HG02970 (cell line): ENCODE data around the gene NCAPG2.

Experiments used
- ATAC-seq: cut with Tn5 transposase; IDR thresholded peaks from one replicate; pipeline ENCODE4 v1.9.1; 2021; ENCODE audit warnings: mild to moderate bottlenecking, moderate library complexity, moderate number of reproducible peaks; ENCODE audit not compliant: unreplicated experiment, low FRiP score

The NCAPG2 gene

DNA sequence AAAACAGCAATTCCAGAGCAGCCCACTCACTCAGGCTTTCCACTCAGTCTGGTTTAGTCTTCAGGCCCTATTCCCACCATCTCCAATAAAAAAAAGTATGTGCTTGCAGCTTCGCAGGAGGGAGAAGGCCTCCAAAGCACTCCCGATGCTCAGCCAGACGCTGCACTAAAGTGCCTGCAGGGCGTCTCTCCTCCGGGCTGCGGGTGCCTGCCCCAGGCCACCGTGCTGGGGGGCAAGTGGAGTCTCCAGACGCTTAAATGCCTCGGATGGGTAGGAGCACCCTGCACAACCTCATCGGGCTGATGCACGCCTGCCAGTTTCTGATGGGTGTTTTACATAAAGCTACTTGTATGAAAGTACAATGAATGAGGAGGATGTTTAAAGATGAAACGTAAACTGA is 31.3 kb upstream of the NCAPG2 start:
- ATAC-seq = no peak

DNA sequence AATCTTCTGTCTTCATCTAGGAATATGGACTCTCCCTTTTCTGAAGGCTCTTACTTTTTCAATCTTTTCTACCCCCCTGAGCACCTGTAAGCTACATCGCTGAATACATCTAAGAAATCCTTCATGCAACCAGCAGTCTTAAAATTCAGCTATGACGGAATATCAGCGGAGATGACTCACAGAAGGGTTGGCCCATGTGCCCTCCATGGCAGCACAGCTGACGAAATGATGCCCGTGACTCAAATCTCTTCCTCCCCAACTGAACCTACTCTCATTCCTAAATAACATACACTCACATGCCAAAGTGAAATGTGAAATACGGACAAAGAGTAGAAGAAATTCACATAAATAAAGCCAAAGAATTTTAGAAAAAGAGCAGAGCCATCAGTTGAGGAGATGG is 30.3 kb upstream of the NCAPG2 start:
- ATAC-seq = no peak

DNA sequence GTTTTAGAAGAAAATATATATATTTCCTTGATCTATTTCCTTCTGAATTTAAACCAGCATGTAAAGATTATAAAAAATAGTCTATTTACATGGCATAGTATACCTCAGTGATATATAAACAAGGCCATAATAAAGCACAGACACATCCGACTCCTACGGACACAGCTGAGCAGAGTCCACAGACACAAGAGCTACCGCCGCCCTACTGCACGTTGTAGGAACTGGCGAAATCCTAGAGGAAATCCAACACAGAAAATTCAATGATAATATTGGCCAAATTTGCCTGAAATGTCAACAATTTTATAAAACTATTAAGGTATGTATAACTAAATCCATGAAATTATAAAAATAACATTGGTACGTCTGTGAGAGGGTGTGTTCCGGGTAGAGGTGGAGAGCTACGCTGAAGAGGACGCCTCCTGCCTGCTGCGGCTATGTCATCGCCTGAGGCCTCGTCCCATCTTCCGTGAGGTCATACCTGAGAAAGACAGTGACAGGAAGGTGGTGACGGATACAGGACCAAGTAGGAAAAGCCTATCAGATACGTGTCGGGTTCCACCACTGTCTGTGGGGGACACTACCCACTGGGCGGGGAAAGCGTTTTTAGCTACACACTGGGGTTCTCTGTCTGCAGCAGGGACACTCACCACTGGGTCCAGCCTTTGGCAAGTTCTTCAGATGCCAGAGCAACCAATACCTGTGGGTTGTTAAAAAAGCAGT is 29.3 kb upstream of the NCAPG2 start:
- ATAC-seq = no peak

DNA sequence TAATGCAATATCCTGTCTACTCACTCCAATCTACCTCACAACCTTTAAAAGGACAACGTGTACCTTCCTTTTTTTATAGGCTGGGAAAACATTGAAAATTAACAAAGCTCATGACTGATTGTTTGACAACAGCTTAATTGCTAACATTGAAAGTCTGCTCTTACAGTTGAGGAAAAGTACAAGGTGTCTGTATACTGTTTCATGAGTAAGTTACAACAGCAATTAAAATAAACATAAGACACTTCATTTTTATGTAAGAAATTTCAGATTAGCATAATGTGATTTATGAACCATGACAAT is 28.6 kb upstream of the NCAPG2 start:
- no peak for ATAC-seq

DNA sequence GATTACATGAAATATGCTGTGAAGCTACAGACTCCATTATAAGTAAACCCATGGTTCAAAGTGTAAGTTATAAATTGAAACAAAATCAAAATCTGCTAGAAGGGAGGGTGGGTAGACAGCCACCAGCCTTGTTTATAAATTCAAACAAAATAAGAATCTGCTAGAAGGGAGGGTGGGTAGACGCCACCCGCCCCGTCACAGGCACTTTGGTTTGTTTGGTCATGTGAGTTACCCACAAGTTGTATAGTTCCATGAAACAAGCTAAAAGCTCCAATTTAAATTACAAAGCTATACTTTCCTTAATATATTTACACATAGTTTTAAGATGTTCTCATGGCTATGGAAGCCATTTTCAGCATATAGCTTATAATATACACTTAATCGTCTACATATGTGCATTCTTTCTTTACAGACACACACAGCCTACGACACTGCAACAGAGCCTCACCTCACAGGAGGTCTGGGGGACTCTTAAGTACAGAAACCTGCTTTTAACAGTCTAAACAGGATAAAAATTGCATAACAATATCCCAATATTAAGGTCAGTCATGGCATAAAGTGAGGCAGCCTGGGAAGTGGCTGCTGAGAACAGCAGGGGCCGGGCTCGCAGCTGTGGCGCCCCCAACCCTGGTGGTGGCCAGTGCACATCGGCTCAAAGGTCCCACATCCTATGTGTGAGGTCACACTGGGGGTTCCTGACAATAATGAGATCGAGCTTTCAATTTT is 28.1 kb upstream of the NCAPG2 start:
- no peak for ATAC-seq

DNA sequence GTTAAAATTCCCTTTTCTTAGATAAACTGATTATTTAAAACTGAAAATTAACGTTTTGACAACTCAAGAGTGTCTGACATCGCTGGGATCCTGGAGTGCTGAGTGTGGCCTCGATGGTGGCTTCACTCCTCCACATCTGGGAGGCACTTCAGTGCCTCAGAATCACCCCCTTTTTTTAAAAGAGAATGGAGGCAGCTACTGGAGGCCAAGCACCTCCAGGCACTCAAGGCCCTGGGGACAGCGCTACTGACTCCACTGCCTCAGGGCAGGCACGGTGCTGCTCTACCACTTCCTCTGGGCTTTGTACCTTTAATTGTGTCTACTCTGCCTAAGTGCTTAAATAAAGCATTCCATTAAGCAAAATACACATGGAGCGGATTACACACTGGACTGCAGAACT is 27.2 kb upstream of the NCAPG2 start:
- ATAC-seq = no peak

DNA sequence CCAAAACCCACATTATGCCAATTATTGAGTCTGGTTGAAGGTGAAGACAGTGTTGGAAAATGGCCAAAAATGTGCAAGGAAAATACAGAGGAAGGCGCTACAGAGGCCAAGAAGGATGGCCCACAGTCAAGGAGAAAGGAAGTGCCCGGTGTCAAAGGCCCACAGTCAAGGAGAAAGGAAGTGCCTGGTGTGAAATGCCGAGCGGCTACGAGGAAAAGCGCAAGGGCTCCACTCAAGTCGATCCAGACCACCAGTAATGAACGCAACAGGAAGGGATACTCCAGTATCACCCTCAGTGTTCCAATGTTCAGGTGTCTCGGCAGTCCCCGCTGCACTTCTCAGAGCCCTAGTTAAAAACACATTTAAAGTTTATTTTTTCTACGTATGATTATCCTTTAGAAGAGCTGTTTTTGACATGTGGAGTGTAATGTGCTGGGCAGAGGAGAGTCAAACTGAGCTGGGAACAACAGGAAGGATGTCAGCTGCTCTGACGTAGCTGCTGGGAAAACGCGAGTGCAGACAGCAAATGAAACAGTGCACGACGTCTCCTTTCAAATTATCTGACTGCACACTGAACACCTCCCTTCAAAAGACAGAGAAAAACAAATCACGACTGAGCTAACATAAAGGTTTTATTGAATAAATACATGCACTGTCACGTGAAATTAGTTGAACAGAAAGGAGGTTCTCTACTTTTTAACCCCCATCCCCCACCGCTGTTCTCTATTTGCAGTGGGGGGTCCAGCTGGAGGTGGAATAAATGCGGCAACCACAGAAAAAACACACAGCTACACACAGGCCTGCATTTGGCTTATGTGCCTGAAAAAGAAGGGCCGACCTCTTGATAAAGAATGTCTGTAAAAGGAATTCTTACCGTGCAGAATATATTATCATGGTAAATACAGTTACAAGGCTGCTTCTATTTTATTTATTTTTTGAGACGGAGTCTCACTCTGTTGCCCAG is 26.1 kb upstream of the NCAPG2 start:
- ATAC-seq = no peak

DNA sequence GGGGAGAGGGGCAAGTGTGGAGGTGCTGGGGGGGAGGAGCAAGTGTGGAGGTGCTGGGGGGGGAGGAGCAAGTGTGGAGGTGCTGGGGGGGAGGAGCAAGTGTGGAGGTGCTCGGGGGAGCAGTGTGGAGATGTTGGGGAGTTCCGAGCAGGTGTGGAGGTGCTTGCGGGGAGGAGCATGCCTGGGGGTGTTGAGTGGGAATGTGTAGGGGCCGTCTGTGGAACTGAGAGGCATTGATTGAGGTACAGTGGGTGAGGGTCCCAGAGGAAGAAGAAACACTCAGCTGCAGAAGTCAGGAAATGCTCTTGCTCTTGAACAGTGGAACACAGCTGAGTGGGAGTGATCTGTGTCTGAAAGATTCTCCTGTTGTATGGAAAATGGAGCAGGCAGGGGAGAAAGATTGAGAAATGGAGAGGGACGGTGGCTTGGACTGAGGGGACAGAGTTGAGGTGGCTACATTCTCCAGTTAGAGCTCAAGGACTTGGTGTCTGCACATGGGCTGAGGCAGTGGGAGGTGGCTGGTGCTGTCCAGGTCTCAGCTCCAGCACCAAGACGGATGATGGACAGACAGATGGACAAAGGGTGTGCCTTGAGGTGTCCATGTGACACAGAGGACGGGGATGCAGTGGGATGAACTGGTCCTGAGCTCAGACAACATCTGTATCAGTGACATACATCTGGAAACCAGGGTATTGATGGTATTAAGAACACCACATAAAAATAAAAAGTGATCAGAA is 25.2 kb upstream of the NCAPG2 start:
- ATAC-seq = no peak

DNA sequence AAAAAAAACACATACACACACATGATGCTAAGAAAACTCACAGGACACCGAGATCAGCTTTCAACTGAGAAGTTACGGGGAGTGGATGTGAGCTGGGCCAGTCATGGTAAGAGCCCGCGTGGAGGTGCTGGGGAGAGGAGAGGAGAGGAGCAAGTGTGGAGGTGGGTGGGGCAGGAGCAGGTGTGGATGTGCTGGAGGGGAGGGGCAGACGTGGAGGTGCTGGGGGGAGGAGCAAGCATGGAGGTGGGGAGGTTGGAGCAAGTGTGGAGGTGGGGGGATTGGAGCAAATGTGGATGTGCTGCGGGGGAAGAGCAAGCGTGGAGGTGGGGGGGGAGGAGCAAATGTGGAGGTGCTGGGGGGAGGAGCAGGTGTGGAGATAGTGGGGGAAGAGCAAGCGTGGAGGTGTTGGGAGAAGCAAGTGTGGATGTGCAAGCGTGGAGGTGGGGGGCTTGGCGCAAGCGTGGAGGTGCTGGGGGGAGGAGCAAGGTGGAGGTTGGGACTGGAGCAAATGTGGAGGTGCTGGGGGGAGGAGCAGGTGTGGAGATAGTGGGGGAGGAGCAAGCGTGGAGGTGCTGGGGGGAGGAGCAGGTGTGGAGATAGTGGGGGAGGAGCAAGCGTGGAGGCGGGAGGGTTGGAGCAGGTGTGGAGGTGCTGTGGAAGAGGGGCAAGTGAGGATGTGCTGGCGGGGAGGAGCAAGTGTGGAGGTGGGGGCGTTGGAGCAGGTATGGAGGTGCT is 24.5 kb upstream of the NCAPG2 start:
- no peak for ATAC-seq

DNA sequence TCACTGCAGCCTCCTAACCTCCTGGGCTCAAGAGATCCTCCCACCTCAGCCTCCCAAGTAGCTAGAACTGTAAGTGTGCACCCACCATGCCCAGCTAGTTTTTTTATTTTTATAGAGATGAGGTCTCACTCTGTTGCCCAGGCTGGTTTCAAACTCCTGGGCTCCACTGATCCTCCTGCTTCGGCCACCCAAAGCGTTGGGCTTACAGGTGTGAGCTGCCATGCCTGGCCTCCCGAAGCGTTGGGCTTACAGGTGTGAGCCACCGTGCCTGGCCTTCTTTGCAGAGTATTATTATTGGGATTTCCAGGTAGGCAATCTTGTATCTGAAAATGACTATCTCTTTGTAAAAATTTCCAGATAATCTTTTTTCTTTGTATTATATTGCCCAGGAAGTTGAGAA is 23.1 kb upstream of the NCAPG2 start:
- no peak for ATAC-seq

DNA sequence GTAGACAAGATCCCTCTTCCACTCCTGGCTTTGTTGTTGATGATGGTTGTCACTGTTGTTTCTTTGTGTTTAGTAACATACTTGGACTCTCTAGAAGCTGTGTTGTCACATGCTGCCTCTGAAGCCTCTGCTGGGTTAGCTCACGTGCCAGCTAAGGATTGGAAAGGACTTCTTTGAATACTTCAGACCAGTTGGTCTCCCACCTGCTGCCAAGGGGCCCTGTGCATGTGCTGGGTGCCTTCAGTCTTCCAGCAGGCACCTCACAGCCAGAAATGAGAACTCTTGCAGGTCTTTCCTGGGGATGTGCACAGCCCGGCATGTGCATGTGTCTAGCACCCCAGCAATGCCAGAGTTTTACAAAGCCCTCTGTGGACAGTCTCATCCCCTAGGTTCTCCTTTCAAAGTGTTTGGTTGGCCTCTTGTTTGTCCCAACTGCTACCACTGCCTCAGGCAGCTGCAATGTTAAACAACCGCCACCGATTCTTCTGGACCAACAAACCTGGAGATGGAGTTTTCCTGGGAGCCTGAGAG is 21.7 kb upstream of the NCAPG2 start:
- ATAC-seq = no peak

DNA sequence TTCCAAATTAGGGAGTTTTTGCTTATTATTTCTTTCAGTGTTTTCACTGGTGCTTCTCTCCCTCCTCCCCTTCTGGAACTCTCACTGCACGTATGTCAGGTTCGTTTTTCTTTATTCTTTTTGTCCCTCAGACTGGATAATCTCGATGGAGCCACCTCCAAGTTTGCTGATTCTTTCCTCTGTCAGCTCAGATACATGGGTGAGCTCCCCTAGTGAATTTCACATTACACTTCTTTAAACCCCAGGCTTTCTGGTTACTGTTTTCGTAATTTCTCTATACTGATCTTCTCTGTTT is 20.8 kb upstream of the NCAPG2 start:
- ATAC-seq = no peak

DNA sequence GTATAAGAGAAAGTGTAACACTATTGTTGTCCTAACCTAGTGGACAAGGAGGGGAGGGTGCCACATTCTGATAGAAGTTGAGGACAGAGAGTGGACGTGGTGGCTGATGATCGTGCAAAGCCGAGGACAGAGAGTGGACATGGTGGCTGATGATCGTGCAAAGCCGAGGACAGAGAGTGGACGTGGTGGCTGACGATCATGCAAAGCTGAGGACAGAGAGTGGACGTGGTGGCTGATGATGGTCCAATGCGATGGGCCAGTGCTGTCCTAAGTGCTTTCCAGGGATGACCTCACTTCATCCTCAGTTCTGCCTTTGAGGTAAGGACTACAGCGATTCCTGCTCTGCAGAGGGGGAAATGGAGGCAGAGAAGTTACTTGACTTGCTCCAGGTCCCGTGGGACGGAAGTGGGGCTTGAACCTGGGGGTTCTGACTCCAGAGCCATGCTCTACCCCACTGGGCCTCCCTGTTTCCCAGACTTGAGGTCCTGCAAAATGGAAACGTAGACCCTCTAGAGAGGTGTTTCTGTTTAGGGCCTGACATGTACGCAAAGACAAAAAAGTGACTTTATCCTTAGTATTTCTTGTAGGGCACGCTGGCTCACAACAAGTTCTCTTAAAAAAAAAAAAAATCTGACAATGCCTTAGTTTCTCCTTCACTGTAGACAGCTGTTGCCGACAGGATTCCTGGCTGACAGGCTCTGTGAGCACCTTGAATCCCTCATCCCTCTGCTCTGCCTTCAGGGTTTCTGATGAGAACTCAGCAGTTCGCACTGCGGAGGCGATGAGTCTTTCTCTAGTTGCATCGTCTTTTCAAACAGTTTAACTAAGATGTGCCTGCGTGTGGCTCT is 20.3 kb upstream of the NCAPG2 start:
- no peak for ATAC-seq

DNA sequence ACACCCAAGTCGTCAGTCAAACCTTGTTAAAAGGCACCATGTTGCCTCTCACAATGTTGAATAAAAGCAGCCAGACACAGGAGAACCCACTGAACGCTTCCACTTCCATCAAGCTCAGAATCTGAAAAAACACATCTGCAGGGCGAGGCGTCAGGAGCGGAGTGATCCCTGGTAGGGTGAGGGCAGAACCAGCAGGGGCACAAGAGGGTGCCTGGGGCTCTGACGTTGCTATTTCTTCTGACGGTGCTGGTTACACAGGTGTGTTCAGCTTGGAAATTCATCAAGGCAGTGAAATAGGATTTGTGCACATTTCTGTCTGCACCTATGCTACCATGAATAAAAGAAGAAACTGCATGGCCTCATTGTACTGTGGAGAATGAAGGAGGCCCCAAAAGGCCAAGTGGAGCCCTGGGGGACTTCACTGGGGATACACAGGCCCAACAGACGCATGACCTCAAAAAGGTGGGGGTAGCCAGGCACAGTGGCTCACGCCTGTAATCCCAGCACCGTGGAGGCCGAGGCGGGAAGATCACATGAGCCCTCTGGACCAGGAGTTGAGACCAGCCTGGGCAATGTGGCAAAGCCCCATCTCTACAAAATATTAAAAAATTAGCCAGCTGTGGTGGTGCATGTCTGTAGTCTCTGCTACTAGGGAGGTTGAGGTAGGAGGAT is 19.2 kb upstream of the NCAPG2 start:
- ATAC-seq = no peak

DNA sequence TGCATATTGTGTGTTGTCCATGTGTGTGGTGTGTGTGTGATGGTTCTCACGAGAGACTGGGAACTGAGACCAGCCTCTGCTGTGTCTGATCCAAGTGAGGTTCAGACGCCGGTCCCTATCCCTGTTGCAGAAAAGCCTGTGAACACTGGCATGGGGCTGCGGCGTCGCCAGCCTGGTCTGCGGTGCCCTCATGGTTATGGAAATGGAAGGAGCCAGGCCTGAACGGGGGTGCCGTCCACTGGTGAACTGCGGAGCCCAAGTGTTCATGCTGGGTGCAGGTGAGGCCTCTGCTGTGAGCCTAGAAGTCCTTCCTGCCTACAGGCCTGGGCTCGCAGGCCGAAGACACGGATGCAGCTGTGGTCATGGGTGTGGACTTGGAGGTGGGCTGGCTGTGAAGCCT is 18.7 kb upstream of the NCAPG2 start:
- no peak for ATAC-seq

DNA sequence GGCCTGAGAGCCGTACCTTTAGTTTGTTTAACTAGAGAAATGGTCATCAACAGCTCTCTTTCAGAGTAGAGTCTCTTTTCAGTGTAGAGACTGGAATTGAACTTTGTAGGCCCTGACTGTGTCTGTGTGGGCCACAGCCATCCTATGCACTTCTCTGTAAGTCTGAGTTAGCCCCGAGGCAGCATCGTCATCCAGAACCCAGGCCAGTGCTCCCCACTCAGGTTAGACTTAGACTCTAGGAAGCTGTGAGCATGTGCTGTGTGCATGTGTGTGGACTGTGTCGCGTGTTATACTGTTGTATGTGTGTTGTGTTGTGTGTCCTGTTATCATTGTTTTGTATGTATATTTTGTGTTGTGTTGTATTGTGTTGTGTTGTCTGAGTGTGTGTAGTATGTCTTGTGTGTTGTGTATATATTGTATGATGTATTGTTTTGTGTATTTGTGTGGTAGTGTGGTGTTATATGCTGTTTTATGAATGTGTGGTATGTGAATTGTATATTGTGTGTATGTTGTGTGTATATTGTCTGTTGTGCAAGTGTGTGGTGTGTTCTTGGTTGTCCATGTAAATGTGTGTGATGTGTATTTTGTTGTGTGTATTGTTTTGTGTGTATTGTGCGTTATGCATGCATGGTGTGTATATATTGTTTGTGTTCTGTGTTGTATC is 18.1 kb upstream of the NCAPG2 start:
- no peak for ATAC-seq

DNA sequence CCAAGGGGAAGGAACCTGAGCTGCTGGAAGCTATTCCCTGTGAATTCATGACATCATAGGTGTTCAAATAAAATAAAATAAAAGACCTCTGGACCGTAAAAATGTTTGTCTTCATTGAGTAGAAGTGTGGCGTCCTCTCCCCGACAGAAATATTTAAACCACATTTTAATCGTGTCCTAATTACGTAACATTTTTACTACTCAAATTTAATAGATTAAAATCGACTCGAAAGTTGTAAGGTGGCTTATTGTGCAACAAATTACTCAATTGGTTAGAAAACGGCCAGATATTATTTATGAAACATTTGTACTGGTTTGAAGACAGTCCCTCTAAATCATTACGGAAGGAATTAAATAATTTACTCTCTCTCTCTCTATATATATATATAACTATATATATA is 15.5 kb upstream of the NCAPG2 start:
- no peak for ATAC-seq

DNA sequence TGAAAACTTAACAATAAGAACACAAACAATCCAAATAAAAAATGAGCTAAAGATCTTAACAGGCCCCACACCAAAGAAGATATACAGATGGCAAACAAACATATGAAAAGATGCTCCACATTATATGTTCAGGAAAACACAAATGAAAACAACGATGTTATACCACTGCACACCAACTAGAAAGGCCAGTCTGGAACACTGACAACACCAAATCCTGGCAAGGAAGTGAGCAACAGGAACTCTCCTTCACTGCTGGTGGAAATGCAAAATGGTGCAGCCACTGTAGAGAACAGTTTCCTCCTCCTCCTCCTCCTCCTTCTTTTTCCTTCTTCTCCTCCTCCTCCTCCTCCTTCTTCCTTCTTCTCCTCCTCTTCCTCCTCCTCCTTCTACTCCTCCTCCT is 12.2 kb upstream of the NCAPG2 start:
- no peak for ATAC-seq
